Liver (tissue), 3 donors: ENCODE results near the gene EPHB2.

Source experiments
- CTCF ChIP-seq: fragments of 150-350 bp; IDR thresholded peaks from 2 replicates; pipeline ENCODE4 v1.5.1; 2017; ENCODE audit warnings: improper control_type of control experiment, low read depth, low read length; ENCODE audit not compliant: missing input control
- EGR1 ChIP-seq, 2 donors: IDR thresholded peaks; 2 replicates each; pipeline ENCODE4 v1.6.1; 2016 to 2018; ENCODE audit warnings: antibody characterized with exemption in 2 of 2, low read depth in 2 of 2
- GABPA ChIP-seq, 2 donors: IDR thresholded peaks in 1 of 2; conservative IDR thresholded peaks in 1 of 2; 2 replicates each; pipeline ENCODE4 v1.6.1; 2016; ENCODE audit warnings: antibody characterized with exemption in 2 of 2, mild to moderate bottlenecking in 1 of 2, moderate library complexity in 1 of 2
- MAX ChIP-seq: IDR thresholded peaks from 2 replicates; pipeline ENCODE4 v1.6.1; 2016; ENCODE audit warnings: antibody characterized with exemption
- TAF1 ChIP-seq: conservative IDR thresholded peaks from 2 replicates; pipeline ENCODE4 v1.6.1; 2016; ENCODE audit warnings: antibody characterized with exemption, mild to moderate bottlenecking
- ZBTB33 ChIP-seq: IDR thresholded peaks from 2 replicates; pipeline ENCODE4 v1.6.1; 2016; ENCODE audit warnings: antibody characterized with exemption
- donor health status: healthy.
- donor health status: healthy.

- TF ChIP-seq MAX (no peak), GABPA (IDR thresholded peaks at IDR 0.05 in 1 of 2, conservative IDR thresholded peaks at IDR 0.05 in 1 of 2) (no peak), TAF1 (no peak), CTCF (no peak), EGR1 (IDR thresholded peaks at IDR 0.05; ENCODE audit: low read depth in 2 of 2) (no peak), ZBTB33 (no peak)
Measured at GRCh38 chr1:22870201-22870871, 159.7 kb downstream of the EPHB2 start.
